Measurements from ENCODE around the gene HDAC5. TPM values are rescaled to one million over a fixed set of nuclear protein-coding genes. Genes with fewer than 3 reads are reported as not detected.

The HDAC5 gene
- total RNA-seq, 2 donors from 2014 or later, result 25.4 to 45.7 TPM

DNA sequence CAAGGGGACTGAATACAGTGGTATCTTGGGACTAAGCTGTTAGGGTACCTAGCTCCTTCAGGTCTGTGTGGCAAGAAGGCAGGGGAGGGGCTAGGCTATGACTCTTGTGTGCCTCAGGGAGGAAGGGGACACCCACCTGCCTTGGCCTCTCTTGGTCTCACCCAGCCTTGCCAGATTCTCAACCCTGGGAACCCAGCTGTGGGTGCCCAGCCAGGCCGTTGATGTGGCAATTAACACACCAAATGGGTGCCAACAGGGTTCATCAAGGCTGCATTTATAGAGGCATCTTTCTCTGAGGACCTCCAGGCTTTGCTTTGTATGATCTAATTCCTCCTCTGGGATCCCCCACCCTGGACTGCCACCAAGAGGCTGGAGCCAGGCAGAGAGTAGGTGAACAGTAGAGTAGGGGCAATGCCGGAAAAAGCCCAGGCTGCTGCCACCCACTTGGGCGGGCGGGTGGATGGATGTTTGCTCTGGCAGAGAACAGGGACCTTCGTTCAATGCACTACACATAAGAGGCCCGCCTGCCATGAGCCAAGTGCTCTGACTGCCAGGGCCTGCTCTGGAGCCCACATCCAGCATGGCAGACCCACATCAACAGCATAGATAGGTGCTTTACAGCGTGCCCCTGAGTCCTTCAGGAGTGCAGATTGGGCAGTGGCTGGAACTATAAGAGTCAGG is 43.9 kb upstream of the HDAC5 start:
- intact Hi-C loops (cut with DNase I), result loop anchor here (10.0 kb wide), 1 partner anchor 273 kb away; no protein-coding TSS in a partner anchor
- ATAC-seq (no peak), DNase-seq (no peak)

DNA sequence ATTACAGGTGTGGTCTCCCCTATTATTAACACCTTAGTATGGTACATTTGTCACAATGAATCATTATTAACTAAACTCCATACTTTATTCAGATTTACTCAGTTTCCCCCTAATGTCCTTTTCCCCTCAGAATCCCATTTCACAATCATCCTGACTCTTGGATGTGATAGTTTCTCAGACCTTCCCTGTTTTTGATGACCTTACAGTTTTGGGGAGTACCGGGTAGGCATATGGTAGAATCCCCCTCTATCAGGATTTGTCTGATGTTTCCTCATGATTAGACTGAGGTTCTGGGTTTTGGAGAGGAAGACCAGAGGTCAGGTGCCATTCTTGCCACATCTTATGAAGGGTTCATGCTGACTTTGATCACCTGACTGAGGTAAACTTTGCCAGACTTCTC is 41.0 kb upstream of the HDAC5 start:
- H3K9me3 ChIP-seq, result no peaks in the 10 kb centered on the region
- intact Hi-C loops (cut with DNase I), result loop anchor here (10.0 kb wide), 1 partner anchor 270 kb away; no protein-coding TSS in a partner anchor
- 87 to 96% methylated on average over 1 of the region's 1 CpG for WGBS, 2 donors
- no peak for ATAC-seq
- no peaks in the 10 kb centered on the region for H3K36me3 ChIP-seq (replicated peaks in 1 of 2; ENCODE audit: insufficient read depth in 1 of 2, low read depth in 2 of 2)
- peaks cover 8% of the 10 kb centered on the region for H3K4me1 ChIP-seq
- no peak for TF ChIP-seq POLR2A (IDR thresholded peaks at IDR 0.05)
- TF ChIP-seq, protein P1, sequence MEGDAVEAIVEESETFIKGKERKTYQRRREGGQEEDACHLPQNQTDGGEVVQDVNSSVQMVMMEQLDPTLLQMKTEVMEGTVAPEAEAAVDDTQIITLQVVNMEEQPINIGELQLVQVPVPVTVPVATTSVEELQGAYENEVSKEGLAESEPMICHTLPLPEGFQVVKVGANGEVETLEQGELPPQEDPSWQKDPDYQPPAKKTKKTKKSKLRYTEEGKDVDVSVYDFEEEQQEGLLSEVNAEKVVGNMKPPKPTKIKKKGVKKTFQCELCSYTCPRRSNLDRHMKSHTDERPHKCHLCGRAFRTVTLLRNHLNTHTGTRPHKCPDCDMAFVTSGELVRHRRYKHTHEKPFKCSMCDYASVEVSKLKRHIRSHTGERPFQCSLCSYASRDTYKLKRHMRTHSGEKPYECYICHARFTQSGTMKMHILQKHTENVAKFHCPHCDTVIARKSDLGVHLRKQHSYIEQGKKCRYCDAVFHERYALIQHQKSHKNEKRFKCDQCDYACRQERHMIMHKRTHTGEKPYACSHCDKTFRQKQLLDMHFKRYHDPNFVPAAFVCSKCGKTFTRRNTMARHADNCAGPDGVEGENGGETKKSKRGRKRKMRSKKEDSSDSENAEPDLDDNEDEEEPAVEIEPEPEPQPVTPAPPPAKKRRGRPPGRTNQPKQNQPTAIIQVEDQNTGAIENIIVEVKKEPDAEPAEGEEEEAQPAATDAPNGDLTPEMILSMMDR (IDR thresholded peaks at IDR 0.05), result no peak
- H3K4me3 ChIP-seq, result no peak overlapping the region
- no peak for DNase-seq
- no peaks in the 10 kb centered on the region for H3K27me3 ChIP-seq
- H3K27ac ChIP-seq, result no peak overlapping the region

More for the DNA sequence above, 43.9 kb upstream of the HDAC5 start:
- no peaks in the 10 kb centered on the region for H3K27me3 ChIP-seq
- H3K4me1 ChIP-seq, result peaks cover 31% of the 10 kb centered on the region
- no peak overlapping the region for H3K27ac ChIP-seq
- WGBS, 2 donors, result 68 to 69% methylated on average over 6 to 7 of the region's 7 CpGs
- TF ChIP-seq POLR2A (IDR thresholded peaks at IDR 0.05), result no peak
- TF ChIP-seq, protein P1 (IDR thresholded peaks at IDR 0.05), result no peak
- H3K9me3 ChIP-seq, result no peaks in the 10 kb centered on the region
- no peak overlapping the region for H3K4me3 ChIP-seq
- H3K36me3 ChIP-seq (replicated peaks in 1 of 2; ENCODE audit: insufficient read depth in 1 of 2, low read depth in 2 of 2), result no peaks in the 10 kb centered on the region

DNA sequence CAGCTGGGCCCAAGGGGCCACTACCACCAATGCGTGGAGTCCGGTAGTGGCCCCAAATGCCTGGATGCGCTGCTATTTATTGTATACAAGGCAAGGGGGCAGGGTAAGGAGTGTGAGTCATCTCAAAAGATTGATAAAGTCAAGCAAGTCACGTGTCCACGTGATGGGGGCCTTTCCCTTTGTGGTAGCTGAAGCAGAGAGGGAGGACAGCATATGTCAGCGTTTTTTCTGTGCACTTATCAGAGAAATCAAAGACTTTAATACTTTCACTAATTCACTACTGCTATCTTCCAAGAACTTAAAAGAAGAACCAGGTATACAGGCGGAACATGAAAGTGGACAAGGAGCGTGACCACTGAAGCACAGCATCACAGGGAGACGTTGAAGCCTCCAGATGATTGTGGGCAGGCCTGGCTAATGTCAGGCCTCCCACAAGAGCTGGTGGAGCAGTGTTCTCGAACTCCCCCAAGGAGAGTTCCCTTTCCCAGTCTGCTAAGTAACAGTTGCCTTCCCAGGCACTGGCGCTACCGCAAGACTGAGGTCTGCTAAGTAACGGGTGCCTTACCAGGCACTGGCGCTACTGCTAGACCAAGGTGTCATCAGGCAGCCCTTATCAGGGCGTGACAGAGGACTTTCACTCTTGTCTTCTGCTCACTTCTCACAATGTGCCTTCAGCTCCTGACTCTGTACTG is 36.2 kb upstream of the HDAC5 start:
- H3K27me3 ChIP-seq, result no peaks in the 10 kb centered on the region
- 83 to 85% methylated on average over 15 of the region's 15 CpGs for WGBS, 2 donors
- H3K4me3 ChIP-seq, result no peak overlapping the region
- DNase-seq, result no peak
- TF ChIP-seq, protein P1 (IDR thresholded peaks at IDR 0.05), result no peak
- H3K9me3 ChIP-seq, result no peaks in the 10 kb centered on the region
- intact Hi-C loops (cut with DNase I), result loop anchor here (10.0 kb wide), 1 partner anchor 265 kb away; no protein-coding TSS in a partner anchor
- H3K4me1 ChIP-seq, result no peaks in the 10 kb centered on the region
- no peak for ATAC-seq
- no peak overlapping the region for H3K27ac ChIP-seq
- H3K36me3 ChIP-seq (replicated peaks in 1 of 2; ENCODE audit: insufficient read depth in 1 of 2, low read depth in 2 of 2), result no peaks in the 10 kb centered on the region

DNA sequence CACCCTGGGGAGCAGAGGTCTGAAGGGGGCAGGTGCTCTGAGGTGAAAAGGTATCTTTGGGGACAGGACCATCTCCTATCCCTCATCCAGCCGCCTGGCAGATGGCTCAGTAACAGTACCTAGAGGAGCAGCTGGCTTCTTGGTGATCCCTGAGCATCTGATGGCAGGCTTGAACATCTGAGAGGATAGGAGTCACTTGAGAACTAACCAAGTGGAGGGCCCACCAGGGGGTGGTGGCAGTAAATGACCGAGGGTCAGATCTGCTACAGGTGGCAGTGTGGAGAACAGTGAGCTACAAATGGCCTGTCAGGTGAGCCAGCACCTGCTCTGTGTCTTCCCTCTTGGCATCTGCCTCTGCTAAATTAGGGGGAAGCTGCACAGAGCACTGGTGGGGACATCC is 32.0 kb upstream of the HDAC5 start:
- Histone ChIP-seq H3K4me1 (no peaks in the 10 kb centered on the region), H3K36me3 (replicated peaks in 1 of 2; ENCODE audit: insufficient read depth in 1 of 2, low read depth in 2 of 2) (no peaks in the 10 kb centered on the region), H3K27ac (no peak overlapping the region), H3K9me3 (no peaks in the 10 kb centered on the region), H3K27me3 (no peaks in the 10 kb centered on the region), H3K4me3 (no peak overlapping the region)
- TF ChIP-seq, protein P1 (IDR thresholded peaks at IDR 0.05), result no peak
- TF ChIP-seq POLR2A (IDR thresholded peaks at IDR 0.05), result no peak
- ATAC-seq (no peak), DNase-seq (no peak)
- intact Hi-C loops (cut with DNase I), result no loop called here
- WGBS, 2 donors, result 38 to 89% methylated on average over 1 to 2 of the region's 2 CpGs

All from body of pancreas (tissue), 4 donors.